ENCODE results near the gene ARMH4.

- TF ChIP-seq, protein P1, sequence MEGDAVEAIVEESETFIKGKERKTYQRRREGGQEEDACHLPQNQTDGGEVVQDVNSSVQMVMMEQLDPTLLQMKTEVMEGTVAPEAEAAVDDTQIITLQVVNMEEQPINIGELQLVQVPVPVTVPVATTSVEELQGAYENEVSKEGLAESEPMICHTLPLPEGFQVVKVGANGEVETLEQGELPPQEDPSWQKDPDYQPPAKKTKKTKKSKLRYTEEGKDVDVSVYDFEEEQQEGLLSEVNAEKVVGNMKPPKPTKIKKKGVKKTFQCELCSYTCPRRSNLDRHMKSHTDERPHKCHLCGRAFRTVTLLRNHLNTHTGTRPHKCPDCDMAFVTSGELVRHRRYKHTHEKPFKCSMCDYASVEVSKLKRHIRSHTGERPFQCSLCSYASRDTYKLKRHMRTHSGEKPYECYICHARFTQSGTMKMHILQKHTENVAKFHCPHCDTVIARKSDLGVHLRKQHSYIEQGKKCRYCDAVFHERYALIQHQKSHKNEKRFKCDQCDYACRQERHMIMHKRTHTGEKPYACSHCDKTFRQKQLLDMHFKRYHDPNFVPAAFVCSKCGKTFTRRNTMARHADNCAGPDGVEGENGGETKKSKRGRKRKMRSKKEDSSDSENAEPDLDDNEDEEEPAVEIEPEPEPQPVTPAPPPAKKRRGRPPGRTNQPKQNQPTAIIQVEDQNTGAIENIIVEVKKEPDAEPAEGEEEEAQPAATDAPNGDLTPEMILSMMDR (IDR thresholded peaks at IDR 0.05) = no peak
- no peak for TF ChIP-seq EZH2 (IDR thresholded peaks at IDR 0.05; ENCODE audit: borderline replicate concordance, insufficient read depth, low read depth, low read length, poor library complexity, severe bottlenecking)
These were observed 124.1 kb downstream of the ARMH4 start for GRCh38 chr14:58027904-58028303.

Data from B cell (primary cell).